ENCODE results near the gene HPS4.

GRCh38 chr22:26479043-26479791, 4.4 kb downstream of the HPS4 start:
- TF ChIP-seq, protein P1, sequence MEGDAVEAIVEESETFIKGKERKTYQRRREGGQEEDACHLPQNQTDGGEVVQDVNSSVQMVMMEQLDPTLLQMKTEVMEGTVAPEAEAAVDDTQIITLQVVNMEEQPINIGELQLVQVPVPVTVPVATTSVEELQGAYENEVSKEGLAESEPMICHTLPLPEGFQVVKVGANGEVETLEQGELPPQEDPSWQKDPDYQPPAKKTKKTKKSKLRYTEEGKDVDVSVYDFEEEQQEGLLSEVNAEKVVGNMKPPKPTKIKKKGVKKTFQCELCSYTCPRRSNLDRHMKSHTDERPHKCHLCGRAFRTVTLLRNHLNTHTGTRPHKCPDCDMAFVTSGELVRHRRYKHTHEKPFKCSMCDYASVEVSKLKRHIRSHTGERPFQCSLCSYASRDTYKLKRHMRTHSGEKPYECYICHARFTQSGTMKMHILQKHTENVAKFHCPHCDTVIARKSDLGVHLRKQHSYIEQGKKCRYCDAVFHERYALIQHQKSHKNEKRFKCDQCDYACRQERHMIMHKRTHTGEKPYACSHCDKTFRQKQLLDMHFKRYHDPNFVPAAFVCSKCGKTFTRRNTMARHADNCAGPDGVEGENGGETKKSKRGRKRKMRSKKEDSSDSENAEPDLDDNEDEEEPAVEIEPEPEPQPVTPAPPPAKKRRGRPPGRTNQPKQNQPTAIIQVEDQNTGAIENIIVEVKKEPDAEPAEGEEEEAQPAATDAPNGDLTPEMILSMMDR (IDR thresholded peaks at IDR 0.05), result no peak
- no peak for TF ChIP-seq EZH2 (IDR thresholded peaks at IDR 0.05)
